IPS DF 19.7 (cell line): ENCODE results near the gene TOE1.

ENCODE experiments used
- DNase-seq: peaks from one replicate; pipeline ENCODE4 v3.0.0-alpha.2; 2013; ENCODE audit warnings: low read depth, low spot score

TOE1 gene

DNA sequence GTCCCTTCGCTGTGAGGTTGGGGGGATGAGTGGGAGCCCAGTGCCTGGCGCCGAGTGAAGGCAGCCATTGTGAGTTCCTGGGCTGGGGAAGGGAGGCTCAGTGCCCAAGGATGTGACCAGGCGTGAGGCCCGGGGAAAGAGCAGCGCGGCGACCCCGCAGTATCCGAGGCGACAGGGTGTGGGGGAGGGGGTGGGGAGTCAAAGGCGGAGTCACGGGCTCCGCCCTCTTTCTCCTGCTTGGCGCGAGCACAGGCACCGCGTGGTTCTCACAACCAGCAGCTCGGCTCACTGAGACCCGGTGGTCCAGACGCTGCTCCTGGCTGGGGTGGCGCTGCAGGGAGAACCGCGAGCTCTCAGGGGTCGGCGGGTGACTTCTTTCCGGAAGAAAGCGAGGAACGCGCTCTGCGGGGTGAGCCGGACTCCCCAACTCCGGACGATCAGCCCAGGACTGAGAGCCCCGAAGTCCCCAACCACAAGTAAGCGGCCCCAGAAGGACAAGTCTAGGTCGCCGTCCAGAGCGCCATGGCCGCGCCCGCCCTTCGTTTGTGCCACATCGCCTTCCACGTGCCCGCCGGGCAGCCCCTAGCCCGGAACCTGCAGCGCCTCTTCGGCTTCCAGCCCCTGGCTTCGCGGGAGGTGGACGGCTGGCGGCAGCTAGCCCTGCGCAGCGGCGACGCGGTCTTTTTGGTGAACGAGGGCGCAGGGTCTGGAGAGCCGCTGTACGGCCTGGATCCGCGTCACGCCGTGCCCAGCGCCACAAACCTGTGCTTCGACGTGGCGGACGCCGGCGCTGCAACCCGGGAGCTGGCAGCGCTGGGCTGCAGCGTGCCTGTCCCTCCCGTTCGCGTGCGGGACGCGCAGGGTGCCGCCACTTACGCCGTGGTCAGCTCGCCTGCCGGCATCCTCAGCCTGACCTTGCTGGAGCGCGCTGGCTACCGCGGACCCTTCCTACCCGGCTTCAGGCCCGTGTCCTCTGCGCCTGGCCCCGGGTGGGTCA, 13.0 kb upstream of the TOE1 start, which contains the start of gene HPDL:
TSS of gene HPDL (plus strand) at position 269 of the 997 bp plus-strand sequence. CDS start at position 523, 254 bp downstream.
- peak; percentile 76 for DNase-seq

DNA sequence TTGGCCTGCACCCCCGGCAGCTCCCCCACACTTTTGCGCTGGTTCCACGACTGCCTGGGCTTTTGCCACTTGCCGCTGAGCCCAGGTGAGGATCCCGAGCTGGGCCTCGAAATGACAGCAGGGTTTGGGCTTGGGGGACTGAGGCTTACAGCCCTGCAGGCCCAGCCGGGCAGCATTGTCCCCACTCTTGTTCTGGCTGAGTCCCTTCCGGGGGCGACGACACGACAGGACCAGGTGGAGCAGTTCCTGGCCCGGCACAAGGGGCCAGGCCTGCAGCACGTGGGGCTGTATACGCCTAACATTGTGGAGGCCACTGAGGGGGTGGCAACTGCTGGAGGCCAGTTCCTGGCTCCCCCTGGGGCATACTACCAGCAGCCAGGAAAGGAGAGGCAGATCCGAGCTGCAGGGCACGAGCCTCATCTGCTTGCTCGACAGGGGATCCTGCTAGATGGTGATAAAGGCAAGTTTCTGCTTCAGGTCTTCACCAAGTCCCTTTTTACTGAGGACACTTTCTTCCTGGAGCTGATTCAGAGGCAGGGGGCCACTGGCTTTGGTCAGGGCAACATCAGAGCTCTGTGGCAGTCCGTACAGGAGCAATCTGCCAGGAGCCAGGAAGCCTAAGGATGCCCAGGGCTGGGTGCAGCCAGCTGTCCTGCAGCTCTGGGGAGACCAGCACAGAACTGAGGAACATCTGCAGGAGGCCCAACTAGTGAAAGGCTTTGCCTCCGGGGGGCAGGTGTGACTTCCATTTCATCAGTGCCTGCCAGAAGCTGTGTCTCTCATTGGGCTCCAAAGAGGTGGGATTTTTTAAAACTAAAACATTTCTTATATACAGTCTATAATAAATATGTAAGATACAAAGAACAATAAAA, 12.1 kb upstream of the TOE1 start:
- no peak for DNase-seq

- no peak for DNase-seq
These were observed 11.3 kb upstream of the TOE1 start for GRCh38 chr1:45328680-45329079.

GRCh38 chr1:45329445-45329844, 10.5 kb upstream of the TOE1 start:
- no peak for DNase-seq

DNA sequence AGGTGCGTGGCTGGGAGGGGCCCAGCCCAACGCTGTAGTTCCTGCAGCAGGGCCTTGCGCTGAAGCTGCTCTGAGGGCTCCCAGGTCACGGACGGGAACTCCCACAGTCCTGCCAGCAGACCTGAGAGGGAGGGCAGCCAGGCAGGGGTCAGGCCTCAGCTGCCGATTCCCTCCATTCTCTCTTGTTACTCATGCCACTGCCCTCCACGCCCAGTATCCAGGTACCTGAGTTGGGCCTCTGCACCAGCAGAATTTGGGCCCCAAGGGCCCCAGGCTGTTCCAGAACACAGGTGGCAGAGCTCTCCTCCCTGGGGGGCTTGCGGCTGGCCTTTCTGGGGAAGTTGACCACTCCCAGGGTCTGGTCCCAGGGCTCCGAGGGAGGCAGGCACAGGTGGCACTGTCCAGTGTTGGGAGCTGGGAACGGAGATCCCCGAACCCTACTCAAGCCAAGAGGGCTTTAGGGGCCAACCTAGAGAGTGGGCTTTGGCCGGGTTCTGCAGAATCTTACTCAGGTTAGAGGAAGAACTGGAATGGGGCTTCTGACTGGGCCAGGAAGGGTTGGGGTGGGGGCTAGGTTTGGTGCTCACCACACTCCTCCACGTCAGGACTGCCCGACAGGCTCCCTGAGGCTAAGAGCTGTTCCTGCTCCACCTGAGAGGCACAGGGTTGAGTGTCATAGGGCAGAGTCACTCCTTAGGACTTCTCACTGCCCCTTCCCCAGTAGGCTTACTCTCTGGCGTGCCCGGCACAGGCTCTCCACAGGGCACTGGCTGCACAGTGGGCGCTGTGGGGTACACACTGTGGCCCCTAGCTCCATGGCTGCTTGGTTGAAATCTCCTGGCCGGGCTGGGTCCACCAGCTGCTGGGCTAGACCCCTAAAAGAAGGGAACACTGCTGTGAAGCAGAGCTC, 8.3 kb upstream of the TOE1 start:
- DNase-seq = no peak

DNA sequence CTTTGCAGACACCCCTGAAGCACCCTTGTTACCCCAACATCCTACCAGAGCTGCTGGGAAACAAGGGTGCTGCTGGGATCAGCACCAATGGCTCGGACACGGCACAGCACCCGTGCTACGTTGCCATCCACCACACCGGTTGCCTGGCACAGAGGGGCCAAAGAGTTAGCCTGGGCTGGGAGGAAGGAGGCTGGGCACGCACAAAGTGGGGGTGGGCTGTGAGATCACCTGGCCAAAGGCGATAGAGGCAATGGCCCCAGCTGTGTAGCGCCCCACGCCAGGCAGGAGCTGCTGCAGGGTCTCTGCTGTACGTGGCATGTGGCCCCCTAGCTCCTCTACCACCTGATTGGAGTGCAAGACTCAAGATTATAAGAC, 7.6 kb upstream of the TOE1 start:
- DNase-seq = no peak

DNA sequence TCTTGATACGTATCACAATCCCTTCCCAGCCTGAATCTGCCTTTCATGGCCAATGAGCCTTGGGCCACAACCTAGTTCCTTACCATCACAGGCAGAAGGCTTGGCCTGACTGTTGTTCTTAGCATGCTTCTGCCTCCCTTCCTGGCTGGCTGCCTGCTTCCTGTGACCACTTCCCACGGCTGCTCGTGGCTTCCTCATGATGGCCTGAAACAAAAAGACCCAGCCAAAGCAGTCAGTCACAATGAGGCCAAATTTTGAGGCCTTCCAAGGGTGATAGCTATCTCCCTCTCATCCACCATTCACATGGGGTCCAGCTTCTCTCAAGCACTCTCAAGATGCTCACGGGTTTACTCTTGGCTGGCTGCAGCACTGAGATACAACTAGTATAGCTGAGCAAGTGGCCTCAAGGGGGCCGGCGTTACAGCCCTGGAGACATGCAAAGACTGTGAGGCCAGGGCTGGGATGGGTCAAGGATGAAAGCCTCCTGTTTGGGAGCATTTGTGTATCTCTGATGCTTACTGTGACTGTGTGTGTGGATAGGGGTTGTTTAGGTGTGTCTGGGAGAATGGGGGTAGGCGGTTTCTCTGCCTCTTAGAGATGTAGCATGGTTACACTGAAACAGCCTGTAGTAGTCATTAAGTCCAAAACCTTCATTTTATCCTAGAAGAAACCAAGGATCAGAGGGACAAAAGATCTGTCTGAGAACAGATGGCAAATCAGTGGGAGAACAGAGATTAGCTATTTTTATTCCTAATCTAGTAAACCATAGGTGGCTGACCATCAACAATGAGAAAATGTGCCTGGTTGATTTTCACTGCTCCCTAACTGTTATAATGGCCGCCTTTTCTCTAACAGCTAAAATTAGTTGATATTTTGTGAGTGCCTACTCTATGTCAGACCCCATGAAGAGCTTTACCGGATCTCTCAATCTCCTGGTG, 5.4 kb upstream of the TOE1 start:
- no peak for DNase-seq

DNA sequence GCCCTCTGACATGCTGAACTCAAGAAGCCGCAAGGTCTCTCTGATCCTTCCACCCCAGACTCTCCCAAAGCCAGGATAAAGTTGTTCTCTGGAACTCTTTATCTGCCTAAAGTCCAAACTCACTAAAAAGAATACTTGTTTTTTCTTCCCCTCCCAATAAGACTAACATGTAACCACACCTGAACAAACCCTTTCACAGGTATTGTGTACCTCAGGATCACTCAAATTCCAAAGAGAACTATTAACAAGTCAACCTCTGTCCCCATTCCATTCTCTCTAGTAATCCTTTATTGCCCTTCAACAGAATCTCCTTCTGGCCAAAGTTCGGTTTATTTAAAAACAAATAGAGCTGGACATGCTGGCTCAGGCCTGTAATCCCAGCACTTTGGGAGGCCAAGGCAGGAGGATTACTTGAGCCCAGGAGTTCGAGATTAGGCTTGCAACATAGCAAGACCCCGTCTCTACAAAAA, 4.1 kb upstream of the TOE1 start:
- DNase-seq = no peak

GRCh38 chr1:45337630-45338325, 2.2 kb upstream of the TOE1 start:
- no peak for DNase-seq

- no peak for DNase-seq
These were observed 971 bp downstream of the TOE1 start for GRCh38 chr1:45340816-45341466.

- no peak for DNase-seq
These were observed 4.5 kb downstream of the TOE1 start for GRCh38 chr1:45344499-45344898.

DNA sequence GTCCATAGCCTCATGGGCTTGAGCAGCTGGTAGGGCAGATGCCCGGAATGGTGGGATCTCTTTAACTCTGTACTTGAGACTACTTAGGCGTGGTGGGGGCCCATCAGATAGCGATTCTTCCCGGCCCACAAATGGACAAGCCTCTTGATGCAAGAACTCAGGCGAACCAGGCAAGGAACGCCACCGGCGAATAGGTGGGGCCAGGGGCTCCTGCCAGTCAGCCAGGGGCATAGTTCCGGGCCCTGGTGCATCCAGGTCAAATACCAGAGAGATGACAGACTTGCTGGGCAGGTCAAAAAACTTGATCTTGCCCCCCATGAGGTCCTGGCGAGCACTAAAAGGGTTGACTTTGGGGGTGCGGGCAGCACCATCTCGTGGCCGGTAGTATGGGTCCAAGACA, 5.0 kb downstream of the TOE1 start:
- no peak for DNase-seq

- DNase-seq = no peak
These were observed 6.5 kb downstream of the TOE1 start for GRCh38 chr1:45346473-45346872.

DNA sequence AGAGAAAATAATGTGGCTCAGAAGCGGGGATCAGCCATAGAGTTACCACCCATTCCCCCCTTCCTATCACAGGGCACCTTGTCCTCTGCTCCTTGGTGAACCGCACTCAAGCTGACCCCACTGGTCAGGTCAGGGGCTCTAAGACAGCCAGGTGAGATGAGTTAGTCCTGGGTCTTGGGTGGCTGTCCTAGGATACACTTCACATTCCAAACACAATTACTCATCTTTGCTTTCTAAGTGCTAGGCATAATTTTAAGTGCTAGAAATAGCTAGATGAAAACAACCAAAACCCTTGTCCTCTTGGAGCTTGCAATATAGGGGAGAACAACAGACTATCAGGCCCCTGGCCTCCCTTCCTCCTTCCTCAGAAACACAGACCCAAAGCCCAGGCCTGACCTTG, 8.1 kb downstream of the TOE1 start:
- no peak for DNase-seq

- DNase-seq = no peak
These were observed 8.6 kb downstream of the TOE1 start for GRCh38 chr1:45348609-45348965.

DNA sequence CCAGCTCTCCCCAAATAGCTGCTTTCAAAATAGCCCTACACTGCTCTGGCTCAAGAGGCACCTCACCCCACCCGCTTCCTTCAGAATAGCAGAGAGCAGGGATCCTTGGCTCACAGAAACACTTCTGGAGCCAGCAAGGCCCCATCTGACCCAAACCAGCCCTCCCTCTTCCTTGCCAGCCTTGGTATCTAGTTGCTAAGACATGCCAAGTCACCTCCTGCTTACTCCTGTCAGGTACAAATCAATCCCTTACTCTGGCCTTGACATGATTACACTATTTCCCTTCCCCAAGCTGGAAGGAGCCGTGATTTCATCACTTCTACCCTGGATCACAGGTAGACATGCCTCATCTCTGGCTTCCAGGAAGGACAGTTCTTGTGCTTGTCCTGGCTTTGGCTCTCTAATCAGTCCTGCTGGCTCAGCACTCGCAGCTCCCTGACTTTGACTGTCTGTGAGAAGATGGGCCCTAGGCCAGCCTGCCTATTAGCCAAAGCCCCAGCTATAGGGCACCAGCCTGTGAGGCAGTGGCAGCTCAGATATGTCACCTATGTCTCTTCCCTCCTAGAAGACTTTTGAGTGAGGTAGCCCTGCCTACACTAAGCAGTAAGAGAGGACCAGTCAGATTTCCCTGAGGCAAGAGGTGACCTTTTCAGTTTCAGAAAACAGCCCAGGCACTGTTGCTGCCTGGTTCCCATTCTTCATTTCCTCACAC, 9.2 kb downstream of the TOE1 start:
- DNase-seq = no peak

- no peak for DNase-seq
These were observed 11.5 kb downstream of the TOE1 start for GRCh38 chr1:45351508-45351907.

DNA sequence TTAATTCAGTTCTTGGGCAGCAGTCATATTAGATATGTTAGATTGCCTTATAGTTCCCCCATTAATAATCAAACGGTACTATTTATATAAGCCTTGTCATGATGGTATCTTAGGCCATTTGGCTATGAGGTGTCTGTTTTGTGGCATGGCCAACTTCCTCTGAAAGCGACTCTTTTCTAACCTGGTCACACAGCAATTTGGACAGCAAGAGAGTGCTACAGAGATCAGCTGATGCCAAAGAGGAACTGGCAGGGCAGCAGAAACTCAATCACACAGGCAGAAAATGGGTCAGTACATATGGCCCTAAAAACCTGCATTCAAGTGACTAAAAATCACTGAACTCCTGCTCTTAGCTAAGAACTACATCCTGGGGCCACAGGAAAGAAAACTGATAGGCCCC, 13.7 kb downstream of the TOE1 start:
- DNase-seq = no peak
